Measurements from ENCODE around the gene REG1B. TPM values are rescaled to one million over a fixed set of nuclear protein-coding genes. Genes with fewer than 3 reads are reported as not detected.

The REG1B gene
- total RNA-seq, 1 experiment from 2014 or later, result not detected

DNA sequence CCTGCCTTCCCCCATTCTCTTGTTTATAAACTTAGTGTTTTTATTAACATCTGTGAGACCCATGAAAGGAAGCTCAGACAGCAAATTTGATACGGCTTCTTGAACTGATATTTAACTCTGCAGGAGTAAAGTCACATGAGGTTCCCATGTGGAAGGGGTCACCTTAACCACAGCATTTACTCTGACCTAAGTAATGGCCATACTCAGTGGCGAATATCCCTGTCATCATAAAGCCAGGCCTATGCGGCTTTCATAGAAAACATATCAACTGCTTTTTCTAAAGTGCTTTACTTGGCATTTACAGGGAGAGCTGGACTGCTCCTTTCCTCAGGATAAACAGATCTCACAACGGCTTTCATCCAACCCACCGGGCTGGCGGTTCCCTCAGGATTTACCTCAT, 41.5 kb upstream of the REG1B start:
- H3K27ac ChIP-seq (ENCODE audit: insufficient read length, low read depth, low read length), result no peak overlapping the region
- TF ChIP-seq, protein P1, sequence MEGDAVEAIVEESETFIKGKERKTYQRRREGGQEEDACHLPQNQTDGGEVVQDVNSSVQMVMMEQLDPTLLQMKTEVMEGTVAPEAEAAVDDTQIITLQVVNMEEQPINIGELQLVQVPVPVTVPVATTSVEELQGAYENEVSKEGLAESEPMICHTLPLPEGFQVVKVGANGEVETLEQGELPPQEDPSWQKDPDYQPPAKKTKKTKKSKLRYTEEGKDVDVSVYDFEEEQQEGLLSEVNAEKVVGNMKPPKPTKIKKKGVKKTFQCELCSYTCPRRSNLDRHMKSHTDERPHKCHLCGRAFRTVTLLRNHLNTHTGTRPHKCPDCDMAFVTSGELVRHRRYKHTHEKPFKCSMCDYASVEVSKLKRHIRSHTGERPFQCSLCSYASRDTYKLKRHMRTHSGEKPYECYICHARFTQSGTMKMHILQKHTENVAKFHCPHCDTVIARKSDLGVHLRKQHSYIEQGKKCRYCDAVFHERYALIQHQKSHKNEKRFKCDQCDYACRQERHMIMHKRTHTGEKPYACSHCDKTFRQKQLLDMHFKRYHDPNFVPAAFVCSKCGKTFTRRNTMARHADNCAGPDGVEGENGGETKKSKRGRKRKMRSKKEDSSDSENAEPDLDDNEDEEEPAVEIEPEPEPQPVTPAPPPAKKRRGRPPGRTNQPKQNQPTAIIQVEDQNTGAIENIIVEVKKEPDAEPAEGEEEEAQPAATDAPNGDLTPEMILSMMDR (conservative IDR thresholded peaks at IDR 0.05), result no peak

More for the DNA sequence above, 41.5 kb upstream of the REG1B start:
- Histone ChIP-seq H4K20me1 (ENCODE audit: control insufficient read depth, insufficient read depth, insufficient read length) (no peaks in the 10 kb centered on the region), H2BK5ac (ENCODE audit: insufficient read length, low read length) (no peak overlapping the region), H3K9me3 (ENCODE audit: control insufficient read depth, low read depth, low read length) (no peaks in the 10 kb centered on the region), H4K5ac (ENCODE audit: insufficient read length, low read depth, low read length) (no peak overlapping the region), H3K4me2 (ENCODE audit: insufficient read depth, insufficient read length, low read length) (no peak overlapping the region), H2BK20ac (ENCODE audit: low read depth, low read length, poor library complexity, severe bottlenecking) (no peak overlapping the region), H3K23ac (ENCODE audit: insufficient read length, low read depth, low read length) (no peak overlapping the region), H3K79me2 (ENCODE audit: insufficient read depth, low read length) (no peaks in the 10 kb centered on the region), H2AFZ (ENCODE audit: low read length) (no peak overlapping the region), H3K18ac (ENCODE audit: insufficient read length, low read depth, low read length) (no peak overlapping the region), H2BK12ac (ENCODE audit: insufficient read length, low read depth, low read length) (no peak overlapping the region), H3T11ph (ENCODE audit: low read length) (no peak overlapping the region), H2BK15ac (ENCODE audit: low read depth, low read length) (no peak overlapping the region), H3K56ac (ENCODE audit: insufficient read length, low read depth, low read length) (no peak overlapping the region), H3K79me1 (ENCODE audit: insufficient read depth, low read depth, low read length, poor library complexity, severe bottlenecking) (no peaks in the 10 kb centered on the region), H3K23me2 (ENCODE audit: insufficient read length, low read depth, low read length, poor library complexity, severe bottlenecking) (no peaks in the 10 kb centered on the region), H3K14ac (ENCODE audit: insufficient read depth, low read length) (no peak overlapping the region), H3K4ac (ENCODE audit: low read depth, low read length) (no peak overlapping the region), H2AK5ac (ENCODE audit: insufficient read length, low read length) (no peak overlapping the region), H3K27me3 (ENCODE audit: insufficient read depth, low read length) (no peaks in the 10 kb centered on the region), H2BK120ac (ENCODE audit: low read depth, low read length, poor library complexity, severe bottlenecking) (no peak overlapping the region), H3K9ac (ENCODE audit: extremely low read depth, insufficient read length, low read length) (no peak overlapping the region), H4K8ac (replicated peaks; ENCODE audit: insufficient read length, low read depth, low read length) (no peak overlapping the region), H3K4me1 (ENCODE audit: insufficient read depth, low read length) (no peaks in the 10 kb centered on the region), H4K91ac (ENCODE audit: insufficient read length, low read depth, low read length) (no peak overlapping the region)
- Mint-ChIP-seq H3K36me3 (ENCODE audit: insufficient read depth in 1 of 3, low read depth in 3 of 3) (no peaks in the 10 kb centered on the region), H3K4me1 (peaks cover 5% of the 10 kb centered on the region in 2 experiments; a peak in 1 of 4 replicates), H3K27me3 (ENCODE audit: low read depth) (no peaks in the 10 kb centered on the region), H3K4me3 (no peak overlapping the region), H3K27ac (no peak overlapping the region), H3K9me3 (no peaks in the 10 kb centered on the region)
- WGBS (ENCODE audit: extremely low coverage, insufficient read length, low lambda C conversion rate), result no CpG with 5 or more reads among the region's 6 CpGs
- DNase-seq, result no peak

All from H9 (cell line).